ENCODE data around the gene SELENOI. TPM values are rescaled to one million over a fixed set of nuclear protein-coding genes. Genes with fewer than 3 reads are reported as not detected.

Gene SELENOI
- 13.1 and 14.6 TPM in 2 replicates for total RNA-seq (ENCODE audit: low replicate concordance)

GRCh38 chr2:26345545-26346453 is at the start of gene SELENOI:
Gene SELENOI, plus strand, starts transcription at chr2:26346143. Its CDS starts 90 bp downstream, at chr2:26346233.
- no peak for TF ChIP-seq CTCF (IDR thresholded peaks at IDR 0.05; ENCODE audit: insufficient read depth, low read length)
- DNase-seq (ENCODE audit: low read depth), result peak; percentile 99

GRCh38 chr2:26297061-26297460 is 48.9 kb upstream of the SELENOI start:
- TF ChIP-seq CTCF (IDR thresholded peaks at IDR 0.05; ENCODE audit: insufficient read depth, low read length), result no peak
- DNase-seq (ENCODE audit: low read depth), result no peak
- no peak overlapping the region for H3K4me3 ChIP-seq (ENCODE audit: low read depth, low read length)

More at GRCh38 chr2:26345545-26346453, at the start of gene SELENOI:
- H3K4me3 ChIP-seq (ENCODE audit: low read depth, low read length), result peak within 1 kb of the TSS; percentile 91

GRCh38 chr2:26298286-26298637 is 47.7 kb upstream of the SELENOI start:
- TF ChIP-seq CTCF (IDR thresholded peaks at IDR 0.05; ENCODE audit: insufficient read depth, low read length), result no peak
- no peak for DNase-seq (ENCODE audit: low read depth)
- peak overlapping the region; percentile 9 for H3K4me3 ChIP-seq (ENCODE audit: low read depth, low read length)

GRCh38 chr2:26298638-26299393 is 47.1 kb upstream of the SELENOI start:
- H3K4me3 ChIP-seq (ENCODE audit: low read depth, low read length), result peak overlapping the region; percentile 64
- no peak for TF ChIP-seq CTCF (IDR thresholded peaks at IDR 0.05; ENCODE audit: insufficient read depth, low read length)
- DNase-seq (ENCODE audit: low read depth), result peak; percentile 61

GRCh38 chr2:26299471-26300101 is 46.4 kb upstream of the SELENOI start:
- H3K4me3 ChIP-seq (ENCODE audit: low read depth, low read length), result peak overlapping the region; percentile 64
- TF ChIP-seq CTCF (IDR thresholded peaks at IDR 0.05; ENCODE audit: insufficient read depth, low read length), result no peak
- peak; percentile 80 for DNase-seq (ENCODE audit: low read depth)

GRCh38 chr2:26300234-26300925 is 45.6 kb upstream of the SELENOI start:
- H3K4me3 ChIP-seq (ENCODE audit: low read depth, low read length), result peak overlapping the region; percentile 64
- DNase-seq (ENCODE audit: low read depth), result peak; percentile 50
- no peak for TF ChIP-seq CTCF (IDR thresholded peaks at IDR 0.05; ENCODE audit: insufficient read depth, low read length)
